ENCODE data around the gene CLDN9.

CLDN9 gene

GRCh38 chr16:2976201-2976600 lies 36.5 kb upstream of the CLDN9 start:
- Histone ChIP-seq H3K27me3 (ENCODE audit: insufficient read depth, low read depth, severe bottlenecking) (no peaks in the 10 kb centered on the region), H3K9me3 (ENCODE audit: severe bottlenecking) (no peaks in the 10 kb centered on the region), H3K36me3 (peaks cover 83% of the 10 kb centered on the region), H3K27ac (no peak overlapping the region), H3K4me3 (ENCODE audit: low read depth, low read length) (no peak overlapping the region)
- DNase-seq: no peak
- no peak for TF ChIP-seq CTCF (IDR thresholded peaks at IDR 0.05; ENCODE audit: low read depth, low read length)

GRCh38 chr16:2976673-2977072 lies 36.0 kb upstream of the CLDN9 start:
- Histone ChIP-seq H3K4me3 (ENCODE audit: low read depth, low read length) (no peak overlapping the region), H3K27ac (no peak overlapping the region), H3K36me3 (peaks cover 78% of the 10 kb centered on the region), H3K27me3 (ENCODE audit: insufficient read depth, low read depth, severe bottlenecking) (no peaks in the 10 kb centered on the region), H3K9me3 (ENCODE audit: severe bottlenecking) (no peaks in the 10 kb centered on the region)
- no peak for TF ChIP-seq CTCF (IDR thresholded peaks at IDR 0.05; ENCODE audit: low read depth, low read length)
- DNase-seq: no peak

- no peak for TF ChIP-seq CTCF (IDR thresholded peaks at IDR 0.05; ENCODE audit: low read depth, low read length)
- no peaks in the 10 kb centered on the region for H3K9me3 ChIP-seq (ENCODE audit: severe bottlenecking)
- DNase-seq: no peak
- H3K36me3 ChIP-seq: peaks cover 71% of the 10 kb centered on the region
- no peak overlapping the region for H3K4me3 ChIP-seq (ENCODE audit: low read depth, low read length)
- H3K27me3 ChIP-seq (ENCODE audit: insufficient read depth, low read depth, severe bottlenecking): no peaks in the 10 kb centered on the region
- H3K27ac ChIP-seq: no peak overlapping the region
These were observed 35.3 kb upstream of the CLDN9 start for GRCh38 chr16:2977440-2977839.

GRCh38 chr16:2979669-2980226 lies 33.0 kb upstream of the CLDN9 start:
- TF ChIP-seq CTCF (IDR thresholded peaks at IDR 0.05; ENCODE audit: low read depth, low read length): no peak
- peak; percentile 69 for DNase-seq
- Histone ChIP-seq H3K27me3 (ENCODE audit: insufficient read depth, low read depth, severe bottlenecking) (no peaks in the 10 kb centered on the region), H3K36me3 (peaks cover 47% of the 10 kb centered on the region), H3K4me3 (ENCODE audit: low read depth, low read length) (peak overlapping the region; percentile 90), H3K9me3 (ENCODE audit: severe bottlenecking) (no peaks in the 10 kb centered on the region), H3K27ac (peak overlapping the region; percentile 93)

GRCh38 chr16:2980227-2981176 lies 32.2 kb upstream of the CLDN9 start, which contains the start of gene PKMYT1:
Gene PKMYT1, minus strand, starts transcription at chr16:2980446. Its CDS starts 789 bp downstream, at chr16:2979657.
- Histone ChIP-seq H3K4me3 (ENCODE audit: low read depth, low read length) (peak within 1 kb of the TSS; percentile 90), H3K27me3 (ENCODE audit: insufficient read depth, low read depth, severe bottlenecking) (no peaks in the 10 kb centered on the region), H3K27ac (peak within 1 kb of the TSS; percentile 93), H3K9me3 (ENCODE audit: severe bottlenecking) (no peaks in the 10 kb centered on the region), H3K36me3 (peaks cover 40% of the 10 kb centered on the region)
- no peak for TF ChIP-seq CTCF (IDR thresholded peaks at IDR 0.05; ENCODE audit: low read depth, low read length)
- DNase-seq: peak; percentile 92

All from WERI-Rb-1 (cell line).